CD4-positive, alpha-beta T cell (primary cell): ENCODE measurements around the gene SERPINE1. TPM values are rescaled to one million over a fixed set of nuclear protein-coding genes. Genes with fewer than 3 reads are reported as not detected.

Source experiments
- ATAC-seq: fragments of 200-7000 bp; cut with Tn5 transposase; one replicate; pipeline ENCODE4 v1.10.0; 2022; ENCODE audit warnings: mild to moderate bottlenecking; ENCODE audit not compliant: poor library complexity
- CTCF ChIA-PET: fragments of 350-600 bp; sonication (Branson Sonifier 250); formaldehyde crosslinking; loops from one replicate; lab custom pipeline; 2021; ENCODE audit warnings: antibody characterized with exemption, inconsistent platforms; lab: Charles Lee
- POLR2A ChIA-PET: fragments of 350-600 bp; sonication (Branson Sonifier 250); formaldehyde crosslinking; loops from one replicate; lab custom pipeline; 2021; ENCODE audit warnings: antibody characterized with exemption, inconsistent platforms; lab: Charles Lee
- DNase-seq, 14 experiments: peaks; one replicate each; pipeline ENCODE4 v3.0.0-alpha.2; 2013 to 2020; ENCODE audit warnings: mixed read lengths in 2 of 14
- H3K27ac ChIP-seq, 2 donors: one replicate each; pipeline versions ENCODE4 v1.5.1 to v1.7.0; 2013; ENCODE audit warnings: low read length in 2 of 2, low read depth in 1 of 2, mild to moderate bottlenecking in 1 of 2
- H3K27me3 ChIP-seq, 2 experiments: 1 replicate in 1 of 2; 2 replicates in 1 of 2; pipeline versions ENCODE4 v1.6.1 to v1.7.0; 2013; ENCODE audit warnings: low read length in 2 of 2, control low read depth in 1 of 2, mild to moderate bottlenecking in 1 of 2, moderate library complexity in 1 of 2; ENCODE audit not compliant: insufficient read depth in 2 of 2, control insufficient read depth in 1 of 2
- H3K36me3 ChIP-seq: one replicate; pipeline ENCODE4 v1.6.1; 2013; ENCODE audit warnings: low read length, control low read depth; ENCODE audit not compliant: insufficient read depth
- H3K4me1 ChIP-seq: one replicate; pipeline ENCODE4 v1.6.1; 2013; ENCODE audit warnings: low read length, control low read depth; ENCODE audit not compliant: insufficient read depth
- H3K4me3 ChIP-seq: one replicate; pipeline ENCODE4 v1.5.1; 2013; ENCODE audit warnings: mild to moderate bottlenecking, low read length, moderate library complexity
- H3K9me3 ChIP-seq, 2 experiments: 1 replicate in 1 of 2; 2 replicates in 1 of 2; pipeline versions ENCODE4 v1.6.1 to v1.7.0; 2013; ENCODE audit warnings: low read length in 2 of 2, mild to moderate bottlenecking in 2 of 2, control low read depth in 1 of 2, moderate library complexity in 1 of 2; ENCODE audit not compliant: control insufficient read depth in 1 of 2, insufficient read depth in 1 of 2
- H3K27ac Mint-ChIP-seq: one replicate; pipeline ENCODE4 v1.8.0; 2020; ENCODE audit warnings: mixed read lengths
- H3K27me3 Mint-ChIP-seq: one replicate; pipeline ENCODE4 v1.8.0; 2021; ENCODE audit warnings: mixed read lengths
- H3K36me3 Mint-ChIP-seq: one replicate; pipeline ENCODE4 v1.8.0; 2021; ENCODE audit warnings: low read depth, mixed read lengths
- H3K4me1 Mint-ChIP-seq: one replicate; pipeline ENCODE4 v1.8.0; 2021; ENCODE audit warnings: low read depth, mixed read lengths
- H3K4me3 Mint-ChIP-seq: one replicate; pipeline ENCODE4 v1.8.0; 2020; ENCODE audit warnings: mild to moderate bottlenecking, mixed read lengths
- H3K9me3 Mint-ChIP-seq: one replicate; pipeline ENCODE4 v1.8.0; 2020; ENCODE audit warnings: mixed read lengths
- intact Hi-C, 2 experiments: fragments of 100-400 bp; cut with DNase I in 1 of 2; cut with micrococcal nuclease in 1 of 2; formaldehyde crosslinking; loops; one replicate each; pipeline versions ENCODE4 v1.15.1 to v1.9.0; 2023 to 2025; cut with DNase I, micrococcal nuclease
- total RNA-seq, 174 experiments: library from RNA in 2 of 174; stranded (reverse) in 2 of 174; gene quantifications; one replicate each; pipeline ENCODE4 v1.2.3 and lab custom pipeline; 2021 to 2026
- TF ChIP-seq, protein P1 (sequence below): fragments of 200-600 bp; IDR thresholded peaks from one replicate; pipeline ENCODE4 v1.8.0; 2022; ENCODE audit warnings: antibody characterized with exemption, mild to moderate bottlenecking

Gene SERPINE1
- total RNA-seq, 2 experiments from 2014 or later, result 0.11 TPM; not detected in 1

DNA sequence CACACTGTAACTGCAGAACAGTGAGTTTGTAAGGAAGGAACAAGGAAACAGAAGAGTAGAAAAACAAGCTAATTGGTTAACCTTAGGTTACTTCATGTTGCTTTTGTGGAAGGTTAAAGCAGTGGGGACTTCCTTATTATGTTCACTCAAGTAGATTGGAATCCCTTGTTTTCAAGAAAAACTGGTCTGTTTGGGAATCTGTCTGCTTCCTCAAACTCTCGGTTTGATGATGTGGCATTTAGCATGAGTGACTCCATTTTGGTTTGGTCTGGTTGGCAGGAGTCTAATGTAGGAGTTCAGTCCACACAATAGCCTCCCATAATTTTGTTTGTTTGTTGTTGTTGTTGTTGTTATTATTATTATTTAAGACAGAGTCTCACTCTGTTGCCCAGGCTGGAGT, 45.5 kb upstream of the SERPINE1 start:
- Mint-ChIP-seq H3K4me1 (peaks cover 24% of the 10 kb centered on the region), H3K27ac (no peak overlapping the region), H3K9me3 (no peaks in the 10 kb centered on the region), H3K4me3 (no peak overlapping the region), H3K36me3 (peaks cover 11% of the 10 kb centered on the region), H3K27me3 (peaks cover 5% of the 10 kb centered on the region)
- POLR2A ChIA-PET, result no interaction called here
- Histone ChIP-seq H3K36me3 (no peaks in the 10 kb centered on the region), H3K27me3 (no peaks in the 10 kb centered on the region), H3K27ac (no peak overlapping the region), H3K4me3 (no peak overlapping the region), H3K4me1 (peaks cover 20% of the 10 kb centered on the region), H3K9me3 (no peaks in the 10 kb centered on the region)
- intact Hi-C loops, result loop anchor here in 1 of 2 experiments (10.0 kb wide), 2 partner anchors 377 to 1383 kb away; partner anchors contain the start of genes ALKBH4, LRWD1 and POP7
- CTCF ChIA-PET, result no interaction called here
- DNase-seq (no peak), ATAC-seq (no peak)
- TF ChIP-seq, protein P1, sequence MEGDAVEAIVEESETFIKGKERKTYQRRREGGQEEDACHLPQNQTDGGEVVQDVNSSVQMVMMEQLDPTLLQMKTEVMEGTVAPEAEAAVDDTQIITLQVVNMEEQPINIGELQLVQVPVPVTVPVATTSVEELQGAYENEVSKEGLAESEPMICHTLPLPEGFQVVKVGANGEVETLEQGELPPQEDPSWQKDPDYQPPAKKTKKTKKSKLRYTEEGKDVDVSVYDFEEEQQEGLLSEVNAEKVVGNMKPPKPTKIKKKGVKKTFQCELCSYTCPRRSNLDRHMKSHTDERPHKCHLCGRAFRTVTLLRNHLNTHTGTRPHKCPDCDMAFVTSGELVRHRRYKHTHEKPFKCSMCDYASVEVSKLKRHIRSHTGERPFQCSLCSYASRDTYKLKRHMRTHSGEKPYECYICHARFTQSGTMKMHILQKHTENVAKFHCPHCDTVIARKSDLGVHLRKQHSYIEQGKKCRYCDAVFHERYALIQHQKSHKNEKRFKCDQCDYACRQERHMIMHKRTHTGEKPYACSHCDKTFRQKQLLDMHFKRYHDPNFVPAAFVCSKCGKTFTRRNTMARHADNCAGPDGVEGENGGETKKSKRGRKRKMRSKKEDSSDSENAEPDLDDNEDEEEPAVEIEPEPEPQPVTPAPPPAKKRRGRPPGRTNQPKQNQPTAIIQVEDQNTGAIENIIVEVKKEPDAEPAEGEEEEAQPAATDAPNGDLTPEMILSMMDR, result no peak

DNA sequence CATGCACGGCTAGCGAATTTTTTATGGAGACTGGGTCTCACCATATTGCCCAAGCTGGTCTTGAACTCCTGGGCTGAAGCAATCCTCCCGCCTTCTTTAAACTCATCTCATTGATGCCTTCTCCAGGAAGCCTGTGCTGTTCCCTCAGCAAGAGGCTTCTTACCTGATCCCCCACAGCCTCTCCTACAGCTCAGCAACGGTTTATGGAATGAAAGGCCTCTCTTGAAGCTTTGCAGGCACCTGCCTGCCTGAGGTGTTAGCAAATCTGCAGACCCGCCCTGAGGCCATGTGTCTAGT, 42.1 kb upstream of the SERPINE1 start:
- DNase-seq, result peak in 1 of 14 experiments; percentile 10
- H3K4me1 ChIP-seq, result peaks cover 49% of the 10 kb centered on the region
- Mint-ChIP-seq H3K9me3 (no peaks in the 10 kb centered on the region), H3K36me3 (peaks cover 22% of the 10 kb centered on the region), H3K4me3 (peak overlapping the region; percentile 100), H3K27me3 (no peaks in the 10 kb centered on the region), H3K27ac (peak overlapping the region; percentile 96), H3K4me1 (peaks cover 27% of the 10 kb centered on the region)
- peaks cover 32% of the 10 kb centered on the region for H3K36me3 ChIP-seq
- POLR2A ChIA-PET, result interaction anchor here (1.0 to 2.0 kb wide), 8 partner anchors 12 to 378 kb away, joined by 3 to 14 read pairs (median 6); partner anchors contain the start of genes PLOD3, POP7, SLC12A9 and SRRT
- CTCF ChIA-PET, result interaction anchor here (0.7 to 1.2 kb wide), 2 partner anchors 59 to 379 kb away, joined by 3 to 5 read pairs; no protein-coding TSS in a partner anchor
- intact Hi-C loops, result loop anchor here in 1 of 2 experiments (5.0 to 10.0 kb wide), 4 partner anchors 57 to 1380 kb away; partner anchors contain the start of genes ALKBH4, LRWD1 and POP7
- no peaks in the 10 kb centered on the region for H3K9me3 ChIP-seq
- H3K27ac ChIP-seq, result peak overlapping the region; percentile 91 to 92
- TF ChIP-seq, protein P1, result no peak
- peak overlapping the region; percentile 99 for H3K4me3 ChIP-seq
- ATAC-seq, result no peak
- no peaks in the 10 kb centered on the region for H3K27me3 ChIP-seq

DNA sequence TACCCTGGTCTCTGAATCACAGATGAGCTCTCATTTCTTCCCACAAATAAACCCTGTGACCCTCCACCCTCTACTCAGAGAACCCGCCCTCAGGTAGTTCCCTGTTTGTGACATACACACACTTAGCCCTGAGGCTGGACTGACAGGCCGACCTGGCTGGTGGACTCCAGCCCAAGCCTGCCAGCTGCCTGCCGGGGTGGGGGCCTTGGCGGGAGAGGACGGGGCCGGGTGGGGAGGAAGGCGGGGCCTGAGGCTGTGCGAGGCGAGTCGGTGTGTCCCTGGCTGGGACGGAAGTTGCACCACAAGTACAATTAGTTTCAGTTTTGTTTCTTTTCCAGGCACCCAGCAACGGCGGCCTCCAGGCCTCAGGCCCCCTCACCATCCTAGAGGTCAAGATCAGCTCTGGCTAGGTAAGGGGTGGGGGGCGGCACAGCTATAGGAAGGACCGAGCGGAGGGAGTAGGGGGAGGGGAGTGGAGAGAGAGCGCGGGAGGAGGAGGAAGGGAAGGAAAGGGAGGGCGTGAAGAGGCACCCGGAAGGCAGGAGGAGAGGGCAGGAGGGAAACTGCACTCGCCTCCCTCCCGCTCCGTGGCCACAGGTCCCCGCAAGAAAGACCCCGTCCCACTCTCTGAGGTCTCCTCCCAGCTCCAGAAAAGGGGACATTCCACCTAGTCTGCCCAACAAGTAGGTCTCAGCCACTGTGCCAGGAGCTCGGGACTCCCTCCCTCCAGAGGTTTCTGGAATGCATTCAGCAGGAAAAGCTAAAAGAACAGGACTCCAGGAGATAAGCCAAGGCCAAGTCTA, 41.5 kb upstream of the SERPINE1 start, which contains the start of gene TRIM56:
Gene TRIM56, plus strand, starts transcription at position 320 of the 803 bp plus-strand sequence. CDS start 1,832 bp downstream, outside the sequence.
- Histone ChIP-seq H3K4me3 (peak within 1 kb of the TSS; percentile 99), H3K27me3 (no peaks in the 10 kb centered on the region), H3K36me3 (peaks cover 33% of the 10 kb centered on the region), H3K4me1 (peaks cover 53% of the 10 kb centered on the region), H3K27ac (peak within 1 kb of the TSS; percentile 91 to 92), H3K9me3 (no peaks in the 10 kb centered on the region)
- peak; percentile 52 to 88 (median 70) for DNase-seq
- peak within 1 kb of the TSS; percentile 100 for H3K4me3 Mint-ChIP-seq
- intact Hi-C loops, result loop anchor here in 1 of 2 experiments (5.0 to 10.0 kb wide), 4 partner anchors 57 to 1379 kb away; partner anchors contain the start of genes ALKBH4, LRWD1 and POP7
- H3K36me3 Mint-ChIP-seq, result peaks cover 27% of the 10 kb centered on the region
- TF ChIP-seq, protein P1, result no peak
- peak; percentile 90 for ATAC-seq
- peak within 1 kb of the TSS; percentile 96 for H3K27ac Mint-ChIP-seq
- H3K27me3 Mint-ChIP-seq, result no peaks in the 10 kb centered on the region
- H3K4me1 Mint-ChIP-seq, result peaks cover 28% of the 10 kb centered on the region
- CTCF ChIA-PET, result interaction anchor here (0.7 to 1.3 kb wide), 3 partner anchors 8 to 380 kb away, joined by 3 to 6 read pairs (median 5); no protein-coding TSS in a partner anchor
- H3K9me3 Mint-ChIP-seq, result no peaks in the 10 kb centered on the region
- POLR2A ChIA-PET, result interaction anchor here (1.0 to 2.0 kb wide), 8 partner anchors 11 to 379 kb away, joined by 3 to 14 read pairs (median 6); partner anchors contain the start of genes PLOD3, POP7, SLC12A9 and SRRT
